ENCODE data around the gene ERMP1.

DNA sequence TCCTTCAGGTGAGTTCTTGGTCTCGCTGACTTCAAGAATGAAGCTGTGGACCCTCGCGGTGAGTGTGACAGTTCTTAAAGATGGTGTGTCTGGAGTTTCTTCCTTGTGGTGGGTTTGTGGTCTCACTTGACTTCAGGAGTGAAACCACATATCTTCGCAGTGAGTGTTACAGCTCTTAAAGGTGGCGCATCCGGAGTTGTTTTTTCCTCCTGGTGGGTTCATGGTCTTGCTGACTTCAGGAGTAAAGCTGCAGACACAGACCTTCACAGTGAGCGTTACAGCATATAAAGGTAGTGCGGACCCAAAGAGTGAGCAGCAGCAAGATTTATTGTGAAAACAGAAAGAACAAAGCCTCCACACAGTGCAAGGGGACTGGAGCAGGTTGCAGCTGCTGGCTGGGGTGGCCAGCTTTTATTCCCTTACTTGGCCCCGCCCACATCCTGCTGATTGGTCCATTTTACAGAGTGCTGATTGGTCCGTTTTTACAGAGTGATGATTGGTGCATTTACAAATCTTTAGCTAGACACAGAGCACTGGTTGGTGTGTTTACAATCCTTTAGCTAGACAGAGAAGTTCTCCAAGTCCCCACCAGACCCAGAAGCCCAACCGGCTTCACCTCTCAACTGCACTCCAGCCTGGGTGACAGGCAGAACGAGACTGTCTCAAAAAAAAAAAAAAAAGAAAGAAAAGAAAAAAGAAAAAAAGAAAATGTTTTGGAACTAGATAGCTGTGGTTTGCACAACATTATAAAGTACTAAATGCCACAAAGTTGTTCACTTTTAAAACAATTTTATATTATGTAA, 9.1 kb upstream of the ERMP1 start:
- TF ChIP-seq, protein P1, sequence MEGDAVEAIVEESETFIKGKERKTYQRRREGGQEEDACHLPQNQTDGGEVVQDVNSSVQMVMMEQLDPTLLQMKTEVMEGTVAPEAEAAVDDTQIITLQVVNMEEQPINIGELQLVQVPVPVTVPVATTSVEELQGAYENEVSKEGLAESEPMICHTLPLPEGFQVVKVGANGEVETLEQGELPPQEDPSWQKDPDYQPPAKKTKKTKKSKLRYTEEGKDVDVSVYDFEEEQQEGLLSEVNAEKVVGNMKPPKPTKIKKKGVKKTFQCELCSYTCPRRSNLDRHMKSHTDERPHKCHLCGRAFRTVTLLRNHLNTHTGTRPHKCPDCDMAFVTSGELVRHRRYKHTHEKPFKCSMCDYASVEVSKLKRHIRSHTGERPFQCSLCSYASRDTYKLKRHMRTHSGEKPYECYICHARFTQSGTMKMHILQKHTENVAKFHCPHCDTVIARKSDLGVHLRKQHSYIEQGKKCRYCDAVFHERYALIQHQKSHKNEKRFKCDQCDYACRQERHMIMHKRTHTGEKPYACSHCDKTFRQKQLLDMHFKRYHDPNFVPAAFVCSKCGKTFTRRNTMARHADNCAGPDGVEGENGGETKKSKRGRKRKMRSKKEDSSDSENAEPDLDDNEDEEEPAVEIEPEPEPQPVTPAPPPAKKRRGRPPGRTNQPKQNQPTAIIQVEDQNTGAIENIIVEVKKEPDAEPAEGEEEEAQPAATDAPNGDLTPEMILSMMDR (IDR thresholded peaks at IDR 0.05): no peak
- no peak for TF ChIP-seq EZH2 (IDR thresholded peaks at IDR 0.05; ENCODE audit: borderline replicate concordance, insufficient read depth, low read depth, low read length, poor library complexity, severe bottlenecking)
